ENCODE data around the gene TACC2. TPM values are rescaled to one million over a fixed set of nuclear protein-coding genes. Genes with fewer than 3 reads are reported as not detected.

Gene TACC2
- polyA plus RNA-seq, 1 donor = 136 TPM

DNA sequence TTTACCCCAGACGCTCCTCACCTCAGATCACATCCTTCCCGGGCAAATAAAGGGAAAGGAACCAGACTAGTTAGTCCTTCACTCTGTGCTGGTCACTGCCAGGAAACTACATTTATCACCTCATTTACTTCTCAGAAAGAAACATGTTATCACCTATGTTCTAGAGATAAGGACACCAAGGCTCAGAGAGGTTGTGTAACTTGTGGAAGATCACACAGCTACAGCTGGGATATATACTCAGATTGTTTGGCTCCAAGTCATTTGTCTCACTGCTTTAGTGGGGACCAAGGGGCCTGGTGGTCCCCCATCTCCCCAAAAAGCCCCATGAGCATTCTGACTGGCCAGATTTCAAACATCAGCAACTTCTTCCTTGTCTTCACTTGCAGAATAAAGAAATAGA is 264.6 kb downstream of the TACC2 start:
- no peak for DNase-seq

DNA sequence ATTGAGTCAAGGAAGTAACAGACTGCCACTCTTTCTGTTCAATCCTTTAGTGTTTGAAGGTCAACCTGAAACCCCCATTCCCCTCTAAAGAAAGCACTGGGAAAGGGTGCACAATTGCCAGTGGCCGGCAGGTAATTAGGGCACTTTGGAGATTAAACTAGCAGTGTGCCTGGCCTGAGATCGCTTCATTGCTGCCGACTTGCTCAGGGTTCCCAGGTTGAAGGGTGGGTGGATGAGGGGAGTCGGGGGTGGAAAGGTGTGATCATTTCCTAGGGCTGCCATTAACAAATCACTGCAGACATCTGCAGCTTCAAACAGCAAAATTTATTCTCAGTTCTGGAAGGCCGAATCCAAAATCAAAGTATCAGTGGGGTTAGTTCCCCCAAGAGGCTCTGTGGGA is 265.9 kb downstream of the TACC2 start:
- DNase-seq = no peak

DNA sequence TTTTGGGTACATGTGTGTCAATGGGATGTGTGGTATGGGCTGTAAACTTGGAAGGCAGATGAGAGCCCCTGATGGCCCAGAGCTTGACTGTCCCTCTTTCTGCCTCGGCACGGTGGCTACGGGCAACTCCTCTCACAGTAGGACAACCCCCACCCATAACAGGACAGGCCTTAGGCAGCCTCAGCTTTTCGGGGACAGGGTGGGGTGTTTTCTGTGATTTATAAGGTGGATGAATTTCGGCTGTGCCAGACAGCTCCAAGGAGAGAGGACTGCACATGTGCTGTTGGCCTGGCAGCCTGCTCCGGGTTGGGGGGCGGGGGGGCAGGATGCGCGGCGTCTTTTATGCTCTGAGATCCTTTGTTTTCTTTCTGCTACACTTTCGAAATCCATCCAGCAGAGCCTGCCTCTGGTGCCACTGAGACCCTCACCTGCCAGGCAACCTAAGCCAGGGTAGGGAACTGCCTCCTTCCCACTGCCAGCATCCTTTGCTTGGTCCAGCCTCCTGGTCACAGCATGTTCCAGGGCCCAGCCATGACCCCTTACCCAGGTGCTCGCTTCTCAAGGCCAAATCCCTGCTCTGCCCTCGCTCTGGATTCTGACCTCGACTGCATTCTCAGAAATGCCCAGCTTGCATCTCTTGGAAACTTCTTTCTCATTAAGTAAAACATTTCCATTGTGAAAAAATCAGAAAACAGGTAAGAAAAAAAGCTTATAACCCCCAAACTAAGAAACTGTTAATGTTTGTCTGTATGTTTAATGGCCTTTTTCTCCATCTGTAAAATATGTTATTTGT is 266.7 kb downstream of the TACC2 start:
- DNase-seq = no peak

DNA sequence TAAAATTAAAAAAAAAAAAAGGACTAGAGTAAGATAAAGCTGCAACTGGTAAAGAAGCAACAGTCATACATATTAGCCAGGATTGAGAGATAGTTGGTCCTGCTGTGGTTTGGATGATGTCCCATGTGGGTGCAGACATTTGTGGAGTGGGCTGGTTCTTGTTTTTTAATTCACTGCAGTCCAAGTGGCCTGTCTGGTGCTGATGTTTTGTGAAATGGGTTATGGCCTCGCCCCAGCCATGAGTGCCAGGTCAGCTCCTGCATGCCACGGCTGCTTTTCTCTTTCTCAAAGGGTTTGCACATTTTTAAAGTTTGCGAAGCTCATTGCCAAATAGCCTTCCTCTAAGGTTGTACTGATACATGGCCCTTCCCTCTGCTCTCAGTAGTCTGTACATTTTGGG is 268.1 kb downstream of the TACC2 start:
- DNase-seq = no peak

DNA sequence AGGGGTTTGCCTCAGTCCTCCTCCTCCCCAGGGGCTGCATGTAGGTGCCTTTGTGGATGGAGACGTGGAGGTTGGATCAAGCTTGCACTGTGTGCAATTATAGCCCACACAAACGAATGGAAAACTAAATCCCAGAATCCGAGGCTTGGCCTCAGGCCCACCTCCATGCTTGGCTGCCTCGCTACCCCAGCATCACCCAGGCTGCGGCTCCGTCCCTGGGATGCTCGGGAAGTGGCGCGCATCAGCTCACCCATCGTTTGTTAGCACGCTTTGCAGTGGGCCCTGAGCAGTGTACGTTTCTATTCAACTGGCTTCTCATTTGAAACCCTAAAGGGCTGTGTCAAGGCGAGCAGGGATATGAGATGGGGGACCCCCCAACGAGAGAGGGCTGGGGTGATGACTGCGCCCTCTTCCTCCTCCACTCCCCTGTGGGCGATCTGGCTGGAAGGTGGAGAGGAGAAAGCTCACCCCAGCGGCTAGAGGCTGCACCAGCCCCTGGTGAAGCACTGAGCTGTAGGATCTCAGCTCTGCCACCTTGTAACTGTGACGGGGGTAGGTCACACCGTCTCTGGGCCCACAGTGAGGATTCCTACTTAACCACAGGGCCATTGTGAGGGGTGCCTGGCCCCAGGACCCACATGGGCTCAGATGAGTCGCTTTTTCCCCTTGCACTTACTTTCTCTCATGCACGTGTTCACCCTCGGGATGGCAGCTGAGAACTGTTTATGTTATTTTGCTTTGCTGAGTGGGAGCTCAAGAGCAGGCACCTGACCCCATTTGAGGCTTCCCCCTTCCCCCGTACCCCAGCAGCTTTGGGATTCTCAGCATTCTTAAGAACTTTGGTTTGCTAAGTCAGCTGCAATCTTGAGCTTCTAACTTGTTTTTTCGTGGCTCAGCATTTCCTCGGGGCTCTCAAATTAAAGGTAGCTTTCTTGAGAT is 269.4 kb downstream of the TACC2 start:
- DNase-seq = no peak

DNA sequence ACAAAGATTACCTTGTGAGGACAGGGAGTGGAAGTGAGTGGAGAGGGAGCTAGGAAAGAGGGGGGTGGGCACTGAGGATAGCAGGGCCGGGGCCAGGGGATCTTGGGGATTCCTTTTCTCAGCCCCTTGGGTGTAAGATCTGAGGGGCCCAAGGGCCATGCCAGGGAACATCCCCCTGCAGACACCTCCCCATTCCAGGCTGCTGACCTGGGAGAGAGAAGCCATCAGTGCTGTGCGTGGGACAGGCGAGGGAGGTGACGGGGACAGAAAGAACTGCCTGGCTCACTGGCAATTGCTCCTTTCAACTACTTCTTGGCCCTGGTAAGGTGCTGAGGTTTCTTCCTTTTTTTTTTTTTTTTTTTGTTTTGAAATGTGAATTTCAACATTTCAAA is 270.1 kb downstream of the TACC2 start:
- no peak for DNase-seq

DNA sequence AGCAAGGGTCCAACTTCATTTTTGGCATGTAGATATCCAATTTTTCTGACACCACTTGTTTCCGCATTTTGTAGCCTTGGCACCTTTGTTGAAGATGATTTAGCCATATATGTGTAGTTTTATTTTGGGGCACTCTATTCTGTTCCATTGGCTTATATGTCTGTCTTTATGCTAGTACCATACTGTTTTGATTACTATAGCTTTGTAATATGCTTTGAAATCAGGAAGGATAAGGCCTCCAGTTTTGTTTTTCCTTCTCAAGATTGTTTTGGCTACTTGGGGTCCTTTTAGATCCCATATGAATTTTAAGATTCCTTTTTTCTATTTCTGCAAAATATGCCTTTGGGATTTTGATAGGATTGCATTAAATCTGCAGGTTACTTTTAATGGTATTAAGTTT is 272.6 kb downstream of the TACC2 start:
- no peak for DNase-seq

DNA sequence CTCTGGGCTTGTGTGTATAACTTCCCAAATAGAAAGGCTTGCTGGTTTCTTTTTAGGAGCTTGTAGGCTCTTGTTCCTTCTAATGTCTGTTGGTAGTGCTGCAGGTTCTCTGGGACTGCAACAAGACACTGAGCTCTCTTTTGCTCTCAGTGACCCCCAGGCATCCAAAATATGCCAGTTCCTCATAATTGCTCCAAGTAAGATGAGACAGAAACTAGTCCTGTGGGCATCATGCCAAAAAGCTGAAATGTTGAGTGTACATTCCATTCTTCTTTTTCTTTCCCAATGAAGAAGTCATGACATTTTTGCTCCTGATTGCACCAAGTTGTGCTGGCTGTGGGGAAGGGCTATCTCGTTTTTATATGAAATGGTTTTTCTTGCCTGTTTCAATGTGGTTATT is 275.0 kb downstream of the TACC2 start:
- no peak for DNase-seq

DNA sequence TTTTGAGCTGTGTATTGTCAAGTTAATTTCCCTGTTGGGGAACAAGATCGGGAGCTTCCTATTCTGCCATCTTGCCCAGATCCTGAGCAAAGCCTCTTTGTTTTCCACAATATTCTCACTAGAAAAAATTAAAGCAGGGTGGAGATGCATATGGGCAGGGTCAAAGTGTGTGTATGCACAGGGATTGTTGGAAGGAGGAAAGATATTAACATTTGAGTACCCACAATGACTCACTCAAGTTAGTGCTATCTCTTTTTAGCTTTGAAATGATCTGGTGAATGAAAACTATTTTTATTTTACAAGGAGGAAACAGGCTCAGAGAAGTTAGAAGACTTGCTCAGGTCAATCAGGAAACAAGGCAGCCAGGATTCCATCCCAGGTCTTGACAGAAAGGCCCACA is 275.5 kb downstream of the TACC2 start:
- no peak for DNase-seq

DNA sequence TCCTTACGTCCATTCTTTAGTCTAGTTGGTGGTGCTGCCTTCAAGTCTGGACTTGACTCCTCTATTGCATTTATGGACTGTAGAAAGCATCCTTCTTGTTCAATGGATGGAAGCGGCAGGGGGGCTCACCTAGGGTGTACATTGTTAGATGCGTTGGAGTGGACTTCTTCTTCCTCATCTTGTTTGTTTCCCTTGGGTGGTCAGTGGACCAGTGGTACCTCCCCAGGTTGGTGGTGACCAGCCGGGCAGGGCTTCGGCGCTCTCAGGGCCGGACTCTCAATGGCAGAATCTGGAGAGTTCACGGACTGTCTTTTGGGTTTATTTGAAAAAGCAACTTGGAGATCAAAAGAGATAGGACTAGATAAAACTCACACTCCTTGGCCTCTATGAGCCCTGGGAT is 276.0 kb downstream of the TACC2 start:
- DNase-seq = no peak

DNA sequence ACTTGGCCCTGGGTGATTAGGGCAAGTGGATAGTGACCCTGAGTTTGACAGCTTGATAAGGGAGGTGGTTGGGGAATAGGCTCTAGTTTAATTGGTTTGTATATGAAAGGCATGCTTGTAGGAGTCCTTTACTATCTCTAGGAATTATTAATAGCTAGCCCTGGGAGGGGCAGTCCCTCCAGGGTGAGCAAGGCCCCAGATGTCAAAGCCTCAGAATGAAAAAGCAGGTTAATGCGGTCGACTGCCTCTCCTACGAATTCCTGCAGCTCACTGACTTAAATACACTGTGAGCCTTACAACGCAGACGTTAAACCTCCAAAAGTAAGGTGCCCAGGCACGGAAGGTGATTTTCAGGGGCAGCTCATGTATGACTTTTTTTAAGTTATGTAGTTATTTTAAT is 276.9 kb downstream of the TACC2 start:
- DNase-seq = no peak

DNA sequence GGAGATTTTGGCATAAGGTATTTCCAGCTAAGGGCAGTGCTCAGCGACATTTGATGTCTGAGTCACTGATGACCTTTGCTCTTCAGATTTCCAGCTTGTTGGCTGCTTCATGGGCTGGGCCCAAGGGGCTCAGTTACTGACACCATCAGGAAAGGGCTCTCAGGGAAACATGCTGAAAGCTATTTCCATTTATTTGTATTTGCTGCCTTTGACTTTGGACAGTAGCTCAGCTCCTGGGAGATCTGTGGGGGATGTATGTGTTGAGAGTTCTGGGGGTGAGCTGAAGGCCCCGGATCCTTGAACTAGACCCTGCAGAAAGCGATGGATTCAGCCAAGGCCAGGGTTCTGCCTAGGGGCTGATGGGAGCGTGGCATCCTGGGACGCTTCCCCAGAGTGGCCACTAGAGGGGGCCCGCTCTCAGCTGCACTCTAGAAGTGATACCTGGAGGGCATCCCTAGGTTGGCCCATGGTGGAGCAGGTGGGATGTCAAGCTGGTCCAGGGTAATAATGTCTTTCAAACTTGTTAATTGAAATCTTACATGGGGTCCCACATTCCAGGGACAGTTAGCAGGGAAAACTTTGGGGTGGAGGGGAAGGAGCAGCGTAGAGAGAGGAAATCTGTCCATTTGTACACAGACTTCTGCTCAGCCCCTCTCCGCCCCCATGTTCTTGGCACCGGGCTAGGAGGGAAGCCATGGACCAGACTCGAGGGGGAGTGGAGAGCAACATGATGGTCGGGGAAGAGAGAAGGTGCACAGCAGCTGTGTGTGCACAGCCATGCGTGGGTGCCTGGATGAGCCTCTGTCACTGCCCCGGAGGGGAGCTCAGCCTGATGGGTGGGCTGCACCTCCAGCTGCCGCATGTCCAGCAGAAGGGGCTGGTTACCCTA is 279.1 kb downstream of the TACC2 start:
- no peak for DNase-seq

DNA sequence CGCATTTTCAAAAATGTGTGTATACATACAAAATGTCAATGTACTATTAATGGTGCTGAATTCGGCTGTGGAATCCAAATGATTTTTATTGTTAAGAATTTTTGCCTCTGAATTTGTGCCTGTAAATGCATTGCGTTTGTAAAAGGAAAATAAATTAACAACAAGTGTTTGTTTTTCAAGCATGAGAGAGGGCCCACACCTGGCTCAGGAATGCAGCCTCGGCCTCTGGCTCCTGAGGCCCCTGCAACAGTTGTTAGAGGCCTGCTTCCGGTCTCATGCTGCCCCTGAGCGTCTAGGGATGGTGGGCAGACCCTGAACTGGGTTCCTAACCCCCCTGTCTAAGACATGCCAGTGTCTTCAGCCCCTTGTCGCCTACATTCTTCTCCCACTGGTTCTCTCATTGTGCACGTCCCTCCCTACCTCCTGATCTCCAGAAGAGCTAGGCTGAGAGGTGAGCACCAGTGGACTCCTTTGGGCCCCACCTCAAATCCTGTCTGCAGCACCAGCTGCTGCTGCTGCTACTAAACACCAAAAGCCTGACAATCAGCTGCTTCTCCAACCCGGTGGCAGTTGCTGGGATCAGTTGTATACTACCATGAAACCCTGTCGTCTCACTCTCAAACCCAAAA is 280.2 kb downstream of the TACC2 start:
- no peak for DNase-seq

DNA sequence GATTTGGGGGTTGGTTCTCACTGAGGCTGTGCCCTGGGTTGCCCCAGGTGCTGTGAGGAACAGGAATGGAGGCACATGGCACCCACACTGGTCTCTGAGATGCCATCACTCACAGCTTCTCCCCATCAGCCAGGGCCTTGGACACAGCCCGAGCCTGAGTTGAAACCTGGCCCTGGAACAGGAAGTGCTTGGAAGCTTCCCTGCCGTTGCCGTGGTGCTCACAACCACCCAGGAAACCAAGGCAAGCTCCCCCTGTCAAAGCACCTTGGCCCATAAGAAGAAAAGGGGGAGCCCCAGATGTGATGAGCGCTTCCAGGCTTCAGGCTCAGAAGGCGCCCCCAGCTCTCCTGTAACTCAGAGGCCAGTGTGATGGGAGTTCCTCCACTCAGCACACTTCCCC is 282.1 kb downstream of the TACC2 start, which contains the start of gene BTBD16:
Gene BTBD16, plus strand, starts transcription at position 221 of the 400 bp plus-strand sequence. CDS start 3,786 bp downstream, outside the sequence.
- DNase-seq = no peak

DNA sequence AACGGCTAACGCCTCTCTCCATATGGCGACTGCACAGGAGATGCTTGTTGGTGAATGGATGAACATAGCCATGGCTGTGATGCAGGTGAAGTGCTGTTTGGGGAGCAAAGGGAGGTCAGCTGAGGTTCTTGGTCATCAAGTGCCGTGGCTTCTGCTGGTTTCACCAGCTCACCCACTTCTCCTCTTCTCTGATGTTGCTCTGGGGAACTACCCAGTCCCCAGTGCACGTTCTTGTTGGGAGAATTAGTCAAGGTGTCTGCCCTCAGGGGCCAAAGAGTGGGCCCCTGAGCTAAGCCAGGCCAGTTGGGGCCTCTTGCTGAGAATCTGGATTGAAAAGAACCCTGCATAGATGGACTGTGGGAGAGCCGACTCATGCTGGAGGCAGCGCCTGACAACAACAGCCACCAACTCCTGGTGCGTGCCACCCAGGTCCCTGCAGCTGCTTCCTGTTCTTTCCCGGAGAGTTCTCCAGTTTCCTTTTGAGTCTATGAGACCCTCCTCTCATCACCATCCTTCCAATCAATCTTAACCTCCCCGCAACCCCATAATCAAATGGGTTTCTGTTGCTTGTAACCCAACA is 285.1 kb downstream of the TACC2 start:
- DNase-seq = no peak

DNA sequence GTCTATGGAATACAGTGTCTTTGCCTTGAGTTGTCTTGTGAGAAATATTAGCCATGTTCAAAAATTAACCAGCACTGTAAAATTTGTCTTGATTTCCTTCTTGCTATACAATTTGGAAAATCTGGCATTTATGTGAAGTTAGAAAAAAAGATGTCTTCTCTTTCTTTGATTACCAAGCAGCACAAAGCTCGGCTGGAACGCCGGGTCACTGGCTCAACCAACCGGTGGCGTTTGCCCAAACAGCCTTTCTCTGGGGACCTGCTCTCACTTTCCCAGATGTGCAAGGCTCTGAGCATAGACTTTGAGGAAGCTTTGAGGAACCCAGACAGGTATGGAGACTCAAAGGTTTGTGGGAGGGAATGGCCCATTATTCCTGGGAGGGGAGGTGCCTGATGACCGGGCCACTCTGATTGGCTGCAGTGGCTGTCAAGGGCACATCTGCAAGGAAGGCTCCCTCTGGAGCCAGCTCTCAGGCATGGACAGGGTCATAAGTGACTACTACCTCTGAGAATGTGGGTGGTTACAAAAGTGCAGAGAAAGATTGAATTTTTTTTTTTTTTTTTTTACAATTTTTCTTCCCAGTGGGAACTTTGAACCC is 287.7 kb downstream of the TACC2 start:
- no peak for DNase-seq

DNA sequence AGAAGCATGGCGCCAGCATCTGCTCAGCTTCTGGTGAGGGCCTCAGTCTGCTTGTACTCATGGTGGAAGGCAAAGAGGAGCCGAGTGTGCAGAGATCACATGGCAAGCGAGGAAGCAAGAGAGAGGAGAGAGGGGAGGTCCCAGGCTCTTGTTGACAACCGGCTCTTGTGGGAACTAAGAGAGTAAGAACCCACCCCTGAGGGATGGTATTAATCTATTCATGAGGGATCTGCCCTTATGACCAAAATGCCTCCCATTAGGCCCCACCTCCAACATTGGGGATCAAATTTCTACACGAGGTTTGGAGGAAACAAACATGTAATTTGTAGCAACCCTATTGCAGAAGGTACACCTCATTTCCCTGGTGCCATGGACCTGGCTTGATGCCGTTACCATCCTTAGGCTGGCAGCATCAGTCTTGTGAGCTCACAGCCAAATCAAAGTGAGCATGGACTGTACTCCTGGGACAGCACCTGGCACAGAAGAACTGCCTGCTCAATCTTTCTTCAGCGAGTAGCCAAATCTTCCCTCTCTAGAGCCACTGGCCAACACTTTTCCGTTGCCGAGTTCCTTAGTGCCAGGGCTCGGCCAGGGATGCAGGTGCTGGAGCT is 288.7 kb downstream of the TACC2 start:
- no peak for DNase-seq

DNA sequence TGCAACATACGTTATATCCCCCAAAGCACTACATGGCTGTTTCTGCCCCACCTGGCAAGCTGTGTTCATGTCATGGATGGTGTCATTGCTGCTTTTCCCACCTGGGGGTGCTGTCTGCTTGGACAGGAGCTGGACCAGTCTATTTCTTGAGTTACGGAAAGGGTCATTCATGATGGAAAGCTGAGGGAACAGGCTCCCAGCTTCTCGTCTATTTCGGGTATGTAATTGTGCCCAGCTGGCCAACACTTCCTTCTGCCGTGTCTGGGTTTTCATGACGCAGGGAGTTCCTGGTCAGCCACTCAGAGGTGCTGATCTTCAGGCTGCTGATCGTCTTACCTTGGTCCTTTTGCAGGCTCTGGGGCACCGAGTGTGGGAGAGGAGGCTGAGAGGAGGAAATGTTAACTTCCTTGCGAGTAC is 290.8 kb downstream of the TACC2 start:
- DNase-seq = peak; percentile 32

DNA sequence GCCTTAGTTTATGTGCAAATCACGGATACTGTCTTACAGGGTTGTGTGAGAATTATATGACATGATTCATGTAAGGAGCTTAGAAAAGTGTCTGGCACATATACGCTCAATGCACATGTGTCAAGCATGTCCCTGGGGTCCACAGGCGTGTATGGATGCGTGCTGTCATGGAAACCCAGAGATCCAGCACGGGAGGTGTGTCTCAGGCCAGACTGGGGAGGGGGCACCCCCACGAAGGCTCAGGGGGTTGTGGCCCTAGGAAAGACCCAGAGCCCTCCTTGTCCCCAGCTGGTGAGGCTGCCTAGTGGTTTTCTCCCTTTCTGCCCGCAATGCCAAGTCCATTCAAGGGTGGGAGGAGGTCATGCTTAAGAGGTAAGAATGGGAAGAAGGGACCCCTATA is 291.2 kb downstream of the TACC2 start:
- DNase-seq = no peak

DNA sequence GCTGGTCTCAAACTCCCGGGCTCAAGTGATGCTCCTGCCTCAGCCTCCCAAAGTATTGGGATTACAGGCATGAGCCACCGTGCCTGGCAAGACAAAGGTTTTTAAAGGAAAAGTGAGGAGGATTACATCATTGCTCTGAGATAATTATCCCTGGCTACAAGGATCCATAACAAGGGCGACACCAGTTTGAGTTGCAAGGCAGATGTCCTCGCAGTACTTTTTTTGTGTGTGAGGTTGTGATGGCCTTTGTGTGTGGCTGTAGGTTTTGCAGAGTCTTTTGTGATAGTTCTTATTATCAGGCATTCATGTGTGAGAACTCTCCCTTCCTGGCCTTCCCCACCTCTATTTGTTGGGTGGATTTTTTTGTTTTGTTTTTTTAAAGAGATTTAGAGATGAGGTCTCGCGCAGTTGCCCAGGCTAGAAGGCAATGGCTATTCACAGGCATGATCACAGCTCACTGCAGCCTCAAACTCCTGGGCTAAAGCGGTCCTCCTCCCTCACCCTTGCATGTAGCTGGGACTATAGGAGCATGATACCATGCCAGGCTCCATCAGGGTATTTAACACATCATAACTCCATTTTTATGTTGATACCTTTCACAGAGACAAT is 292.2 kb downstream of the TACC2 start:
- DNase-seq = no peak
